Ovary (tissue), 9 donors: ENCODE measurements around the gene MARCHF4. TPM values are rescaled to one million over a fixed set of nuclear protein-coding genes. Genes with fewer than 3 reads are reported as not detected.

Experiments used
- DNase-seq, 5 donors: peaks; one replicate each; pipeline ENCODE4 v3.0.0-alpha.2; 2019 to 2020
- H3K27ac ChIP-seq, 2 donors: fragments of 200-600 bp; one replicate each; pipeline versions ENCODE4 v1.5.1 to v1.8.0; 2019 to 2022
- H3K27me3 ChIP-seq: fragments of 200-600 bp; one replicate; pipeline ENCODE4 v1.8.0; 2022
- H3K36me3 ChIP-seq: fragments of 200-600 bp; sonication (generic); one replicate; pipeline ENCODE4 v1.5.1; 2019
- H3K4me1 ChIP-seq: one replicate; pipeline ENCODE4 v1.8.1; 2013; ENCODE audit warnings: mild to moderate bottlenecking, moderate library complexity; ENCODE audit not compliant: insufficient read depth
- H3K4me3 ChIP-seq: fragments of 200-600 bp; sonication (generic); one replicate; pipeline ENCODE4 v1.5.1; 2017
- H3K9me3 ChIP-seq, 2 donors: fragments of 200-600 bp in 1 of 2; sonication (generic) in 1 of 2; one replicate each; pipeline versions ENCODE4 v1.5.1 to v1.8.1; 2013 to 2019; ENCODE audit warnings: mild to moderate bottlenecking in 1 of 2, moderate library complexity in 1 of 2
- EP300 ChIP-seq: sonication (generic); formaldehyde crosslinking; IDR thresholded peaks from one replicate; pipeline ENCODE4 v1.6.1; 2017; ENCODE audit warnings: antibody characterized with exemption
- POLR2A ChIP-seq: fragments of 450-650 bp; IDR thresholded peaks from one replicate; pipeline ENCODE4 v1.6.1; 2017; ENCODE audit warnings: antibody characterized with exemption, mild to moderate bottlenecking, moderate library complexity
- WGBS, 3 donors: extraction: QIAGEN DNeasy Blood & Tissue Kit in 1 of 3; methylation state at CpG; one replicate each; pipeline versions ENCODE4 v1.1.5 to v1.1.7; 2013 to 2017; 5-methylcytosine and 5-hydroxymethylcytosine counted together
- intact Hi-C, 4 donors: fragments of 100-400 bp; cut with DNase I; formaldehyde crosslinking; loops; one replicate each; pipeline versions ENCODE4 v1.11.0 to v1.15.1; 2022 to 2023
- polyA plus RNA-seq, 2 donors: library from polyadenylated mRNA; stranded (reverse); fragments of 200-250 nt in 1 of 2; fragments of 350-450 nt in 1 of 2; fragmentation: Illumina TruSeq in 1 of 2; extraction: RNeasy Lipid Tissue Mini Kit (QIAGEN cat#74804) in 1 of 2; gene quantifications; one replicate each; pipeline ENCODE4 v1.2.3, GENCODE V29; 2013 to 2014
- total RNA-seq, 7 donors: library from RNA; depleted of rRNA in 2 of 7; stranded (reverse); fragments of >200 nt in 2 of 7; fragmentation: NEBNext Ultra II Directional in 3 of 7; extraction: Animal tissue kit (Norgen Biotek cat#: 25700) in 3 of 7; gene quantifications; one replicate each; pipeline versions ENCODE4 v1.1.0 to v1.2.4, GENCODE V29; 2016 to 2023
- TF ChIP-seq, protein P1 (sequence below), 3 donors: fragments of 450-650 bp in 2 of 3; fragments of 200-600 bp in 1 of 3; IDR thresholded peaks; one replicate each; pipeline versions ENCODE4 v1.5.1 to v1.8.0; 2016 to 2022; ENCODE audit warnings: antibody characterized with exemption in 3 of 3, mild to moderate bottlenecking in 1 of 3
- donor health status: DM: no; HTN: no; CAD: no; lungs with moderate emphysema.
- donor health status: DM: no; HTN: no; CAD: no.
- donor health status: Bipolar disorder and iron deficiency.
- donor health status: DM: yes; HTN: yes; CAD: no.
- donor health status: DM: no; HTN: no; CAD: no.
- donor health status: DM: yes; HTN: yes; CAD: no.

MARCHF4 gene
- total and polyA plus RNA-seq, 9 donors, result 0.01 to 0.10 (median 0.05) TPM; not detected in 5

DNA sequence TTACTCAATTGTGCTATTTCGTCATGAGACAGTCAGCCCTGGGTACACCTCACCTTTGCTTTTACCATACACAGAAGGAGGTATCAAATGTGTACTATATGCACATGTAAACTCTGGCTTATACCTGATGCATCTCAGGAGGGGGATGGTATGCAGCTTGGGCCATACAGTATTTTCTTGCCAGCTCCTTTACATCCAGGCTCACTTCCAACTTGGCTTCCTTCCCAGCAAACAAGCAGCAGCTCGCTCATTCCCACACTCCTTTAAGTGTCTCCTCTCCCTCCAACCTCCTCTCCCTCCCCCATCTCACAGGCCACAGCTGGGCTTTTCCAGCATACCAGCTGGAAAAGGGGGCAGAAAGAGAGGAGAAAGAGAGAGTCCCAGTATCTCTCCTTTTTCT lies 9.6 kb downstream of the MARCHF4 start:
- Histone ChIP-seq H3K4me3 (no peak overlapping the region), H3K27me3 (no peaks in the 10 kb centered on the region), H3K27ac (no peak overlapping the region), H3K36me3 (no peaks in the 10 kb centered on the region), H3K9me3 (no peaks in the 10 kb centered on the region), H3K4me1 (no peaks in the 10 kb centered on the region)
- 33 to 40% (median 37%) methylated on average over 2 of the region's 2 CpGs for WGBS, 3 donors
- no peak for DNase-seq
- intact Hi-C loops, result no loop called here
- TF ChIP-seq, protein P1, sequence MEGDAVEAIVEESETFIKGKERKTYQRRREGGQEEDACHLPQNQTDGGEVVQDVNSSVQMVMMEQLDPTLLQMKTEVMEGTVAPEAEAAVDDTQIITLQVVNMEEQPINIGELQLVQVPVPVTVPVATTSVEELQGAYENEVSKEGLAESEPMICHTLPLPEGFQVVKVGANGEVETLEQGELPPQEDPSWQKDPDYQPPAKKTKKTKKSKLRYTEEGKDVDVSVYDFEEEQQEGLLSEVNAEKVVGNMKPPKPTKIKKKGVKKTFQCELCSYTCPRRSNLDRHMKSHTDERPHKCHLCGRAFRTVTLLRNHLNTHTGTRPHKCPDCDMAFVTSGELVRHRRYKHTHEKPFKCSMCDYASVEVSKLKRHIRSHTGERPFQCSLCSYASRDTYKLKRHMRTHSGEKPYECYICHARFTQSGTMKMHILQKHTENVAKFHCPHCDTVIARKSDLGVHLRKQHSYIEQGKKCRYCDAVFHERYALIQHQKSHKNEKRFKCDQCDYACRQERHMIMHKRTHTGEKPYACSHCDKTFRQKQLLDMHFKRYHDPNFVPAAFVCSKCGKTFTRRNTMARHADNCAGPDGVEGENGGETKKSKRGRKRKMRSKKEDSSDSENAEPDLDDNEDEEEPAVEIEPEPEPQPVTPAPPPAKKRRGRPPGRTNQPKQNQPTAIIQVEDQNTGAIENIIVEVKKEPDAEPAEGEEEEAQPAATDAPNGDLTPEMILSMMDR (IDR thresholded peaks at IDR 0.05), result no peak
- no peak for TF ChIP-seq POLR2A
- no peak for TF ChIP-seq EP300

DNA sequence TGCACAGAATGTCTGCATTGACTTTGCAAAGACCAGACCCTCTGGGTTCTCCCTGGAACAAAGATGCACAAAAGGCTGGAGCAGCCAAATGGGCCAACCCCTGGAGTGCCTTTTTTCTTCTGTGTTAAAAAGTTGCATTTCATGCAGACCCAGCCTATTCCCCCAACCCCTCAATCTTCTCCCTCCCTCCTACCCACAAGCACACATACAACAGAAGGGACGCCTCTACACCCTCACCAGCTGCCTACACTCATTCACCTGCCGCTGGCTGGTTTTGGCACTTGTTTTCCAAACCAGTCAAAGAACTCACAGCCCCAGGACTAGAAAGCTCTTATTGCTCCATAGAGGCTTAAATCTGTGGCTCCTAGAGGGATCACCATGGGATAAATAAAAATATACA lies 16.6 kb downstream of the MARCHF4 start:
- no peak overlapping the region for H3K4me3 ChIP-seq
- no peak overlapping the region for H3K27ac ChIP-seq
- intact Hi-C loops, result no loop called here
- no peaks in the 10 kb centered on the region for H3K9me3 ChIP-seq
- H3K27me3 ChIP-seq, result no peaks in the 10 kb centered on the region
- TF ChIP-seq POLR2A, result no peak
- no peak for TF ChIP-seq EP300
- TF ChIP-seq, protein P1 (IDR thresholded peaks at IDR 0.05), result no peak
- H3K4me1 ChIP-seq, result no peaks in the 10 kb centered on the region
- DNase-seq, result no peak
- 56 to 85% (median 65%) methylated on average over 2 of the region's 2 CpGs for WGBS, 3 donors
- no peaks in the 10 kb centered on the region for H3K36me3 ChIP-seq

DNA sequence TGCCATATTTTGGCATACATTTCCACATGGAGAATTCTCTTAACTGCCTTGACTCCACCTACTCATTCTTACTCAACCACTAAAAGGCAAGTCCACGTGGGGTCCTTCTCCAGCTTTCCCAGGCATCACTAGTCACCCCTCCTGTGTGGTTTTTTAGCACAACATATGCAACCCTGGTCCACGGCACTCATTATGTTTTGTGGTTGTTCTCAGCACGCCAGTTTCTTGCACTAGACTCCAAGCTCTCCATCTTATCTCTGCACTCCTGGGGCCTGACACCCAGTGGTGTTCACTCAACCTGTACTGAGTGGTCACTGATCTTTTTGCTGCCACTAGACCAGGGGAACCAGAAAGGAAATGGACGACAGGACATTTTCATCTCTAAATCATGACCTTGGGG lies 18.0 kb downstream of the MARCHF4 start:
- no peaks in the 10 kb centered on the region for H3K9me3 ChIP-seq
- H3K4me1 ChIP-seq, result no peaks in the 10 kb centered on the region
- H3K27ac ChIP-seq, result no peak overlapping the region
- 63 to 67% (median 67%) methylated on average over 4 of the region's 4 CpGs for WGBS, 3 donors
- intact Hi-C loops, result no loop called here
- TF ChIP-seq EP300, result no peak
- TF ChIP-seq, protein P1 (IDR thresholded peaks at IDR 0.05), result no peak
- TF ChIP-seq POLR2A, result no peak
- H3K27me3 ChIP-seq, result no peaks in the 10 kb centered on the region
- H3K36me3 ChIP-seq, result no peaks in the 10 kb centered on the region
- no peak for DNase-seq
- no peak overlapping the region for H3K4me3 ChIP-seq

DNA sequence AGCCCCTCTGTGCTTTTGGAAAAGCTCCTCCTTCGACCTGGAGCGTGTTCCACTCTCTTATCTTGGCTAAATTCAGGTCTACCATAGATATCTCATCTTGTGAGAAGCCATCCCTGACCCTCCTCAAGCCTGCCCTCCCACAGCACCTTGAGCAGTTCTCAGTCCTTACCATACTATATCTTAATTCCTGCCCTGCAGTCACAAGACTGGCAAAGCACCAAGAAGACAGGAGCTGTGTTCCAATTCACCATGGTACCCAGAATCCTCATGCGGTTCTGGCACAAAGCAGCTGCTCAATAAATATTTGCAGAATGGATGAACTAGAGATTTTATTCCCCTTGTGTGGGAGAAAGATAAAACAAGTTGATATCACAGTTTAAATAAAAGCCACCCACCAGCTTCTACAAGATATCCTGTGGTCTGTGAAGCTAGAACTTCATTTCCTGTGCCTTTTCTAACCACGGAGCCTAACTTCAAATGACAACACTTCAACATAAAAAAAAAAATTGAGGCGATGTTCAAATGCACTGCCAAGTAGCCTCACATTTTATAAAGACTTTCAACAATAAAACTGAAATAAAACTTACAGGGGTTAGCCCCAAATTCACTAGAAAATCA lies 19.5 kb downstream of the MARCHF4 start:
- no peaks in the 10 kb centered on the region for H3K36me3 ChIP-seq
- intact Hi-C loops, result no loop called here
- DNase-seq, result no peak

More for the DNA sequence above, 19.5 kb downstream of the MARCHF4 start:
- Histone ChIP-seq H3K27me3 (no peaks in the 10 kb centered on the region), H3K27ac (no peak overlapping the region), H3K4me1 (no peaks in the 10 kb centered on the region), H3K9me3 (no peaks in the 10 kb centered on the region), H3K4me3 (no peak overlapping the region)
- WGBS, 3 donors, result 49 to 53% (median 52%) methylated on average over 5 of the region's 5 CpGs
- TF ChIP-seq, protein P1 (IDR thresholded peaks at IDR 0.05), result no peak
- no peak for TF ChIP-seq POLR2A
- no peak for TF ChIP-seq EP300
